Breast epithelium (tissue), 4 donors: ENCODE measurements around the gene BARHL1. TPM values are rescaled to one million over a fixed set of nuclear protein-coding genes. Genes with fewer than 3 reads are reported as not detected.

Experiments
- DNase-seq, 2 donors: peaks; one replicate each; pipeline ENCODE4 v3.0.0-alpha.2; 2019; ENCODE audit warnings: low spot score in 2 of 2
- H3K27ac ChIP-seq, 2 donors: fragments of 200-600 bp; sonication (generic) in 1 of 2; one replicate each; pipeline ENCODE4 v1.5.1; 2016 to 2019; ENCODE audit warnings: mild to moderate bottlenecking in 1 of 2
- H3K27me3 ChIP-seq, 2 donors: fragments of 200-600 bp; sonication (generic) in 1 of 2; one replicate each; pipeline versions ENCODE4 v1.5.1 to v1.6.0; 2017 to 2019; ENCODE audit warnings: control low read depth in 1 of 2, mild to moderate bottlenecking in 1 of 2
- H3K36me3 ChIP-seq: fragments of 200-600 bp; one replicate; pipeline ENCODE4 v1.5.1; 2019
- H3K4me1 ChIP-seq, 2 donors: fragments of 200-600 bp; sonication (generic); one replicate each; pipeline ENCODE4 v1.5.1; 2016 to 2019; ENCODE audit warnings: control low read depth in 1 of 2
- H3K4me3 ChIP-seq, 3 donors: fragments of 200-600 bp; sonication (generic); 1 replicate in 2 of 3; 2 replicates in 1 of 3; pipeline ENCODE4 v1.5.1; 2016 to 2019; ENCODE audit warnings: mild to moderate bottlenecking in 3 of 3, moderate library complexity in 2 of 3
- H3K9me3 ChIP-seq, 2 donors: fragments of 200-600 bp; sonication (generic) in 1 of 2; one replicate each; pipeline ENCODE4 v1.5.1; 2016 to 2019; ENCODE audit warnings: control low read depth in 1 of 2
- POLR2A ChIP-seq: fragments of 450-650 bp; IDR thresholded peaks from one replicate; pipeline ENCODE4 v1.6.1; 2016; ENCODE audit warnings: antibody characterized with exemption, mild to moderate bottlenecking, moderate library complexity
- POLR2AphosphoS5 ChIP-seq, 3 donors: sonication (generic); formaldehyde crosslinking; IDR thresholded peaks; one replicate each; pipeline ENCODE4 v1.6.1; 2017; ENCODE audit warnings: antibody characterized with exemption in 3 of 3
- intact Hi-C: fragments of 100-400 bp; cut with DNase I; formaldehyde crosslinking; loops from one replicate; pipeline ENCODE4 v1.15.1; 2023; ENCODE audit warnings: low total_unique reads
- total RNA-seq, 3 donors: library from RNA; depleted of rRNA; stranded (reverse); fragments of >200 nt; gene quantifications; one replicate each; pipeline ENCODE4 v1.1.0, GENCODE V29; 2016
- TF ChIP-seq, protein P1 (sequence below), 3 donors: fragments of 450-650 bp; IDR thresholded peaks; one replicate each; pipeline ENCODE4 v1.5.1; 2016 to 2017; ENCODE audit warnings: antibody characterized with exemption in 3 of 3, mild to moderate bottlenecking in 3 of 3, moderate library complexity in 3 of 3

BARHL1 gene
- total RNA-seq, 3 donors from 2014 or later: not detected

DNA sequence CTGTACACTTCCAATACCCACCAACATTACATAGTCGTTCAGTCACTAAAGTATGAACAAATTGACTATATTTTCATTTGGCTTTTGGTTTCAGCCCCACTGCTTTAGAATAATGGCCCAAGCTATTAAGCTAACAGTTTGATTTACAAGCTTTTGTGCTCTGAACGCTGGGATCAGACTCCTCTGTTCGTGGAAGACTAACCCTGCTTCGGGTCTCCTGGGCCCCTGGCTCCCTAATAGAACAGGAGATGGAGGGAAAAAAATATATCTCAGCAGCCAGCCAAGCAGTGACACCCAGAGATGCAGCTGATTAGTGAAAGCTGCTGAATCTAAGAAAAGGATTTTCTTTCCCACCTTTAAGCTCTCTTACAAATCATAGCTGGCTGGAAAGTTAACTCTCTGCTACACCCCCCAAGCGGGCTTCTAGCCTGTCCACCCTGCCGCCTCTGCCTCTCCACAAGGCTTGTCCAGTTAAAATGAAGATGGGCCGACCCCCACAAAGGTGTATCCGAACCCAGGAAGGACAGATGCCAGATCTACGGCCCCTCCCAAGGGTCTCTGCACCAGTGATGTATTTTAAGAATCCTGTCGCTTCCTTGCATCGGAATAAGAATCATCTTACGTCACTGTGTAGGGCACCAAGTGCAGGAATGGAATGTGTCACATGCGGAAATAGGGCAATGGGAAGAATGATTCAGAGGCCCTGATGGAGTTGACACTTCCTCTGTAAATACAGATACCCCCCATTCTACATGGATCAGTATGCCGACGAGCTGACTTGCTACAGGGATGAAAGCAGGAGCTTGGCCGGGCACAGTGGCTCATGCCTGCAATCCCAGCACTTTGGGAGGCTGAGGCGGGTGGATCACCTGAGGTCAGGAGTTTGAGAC is 33.4 kb upstream of the BARHL1 start:
- Histone ChIP-seq H3K27ac (no peak overlapping the region), H3K4me1 (no peaks in the 10 kb centered on the region), H3K4me3 (no peak overlapping the region), H3K27me3 (peaks cover 0 to 7% of the 10 kb centered on the region in 2 donors), H3K9me3 (no peaks in the 10 kb centered on the region), H3K36me3 (no peaks in the 10 kb centered on the region)
- intact Hi-C loops: no loop called here
- no peak for DNase-seq
- TF ChIP-seq, protein P1, sequence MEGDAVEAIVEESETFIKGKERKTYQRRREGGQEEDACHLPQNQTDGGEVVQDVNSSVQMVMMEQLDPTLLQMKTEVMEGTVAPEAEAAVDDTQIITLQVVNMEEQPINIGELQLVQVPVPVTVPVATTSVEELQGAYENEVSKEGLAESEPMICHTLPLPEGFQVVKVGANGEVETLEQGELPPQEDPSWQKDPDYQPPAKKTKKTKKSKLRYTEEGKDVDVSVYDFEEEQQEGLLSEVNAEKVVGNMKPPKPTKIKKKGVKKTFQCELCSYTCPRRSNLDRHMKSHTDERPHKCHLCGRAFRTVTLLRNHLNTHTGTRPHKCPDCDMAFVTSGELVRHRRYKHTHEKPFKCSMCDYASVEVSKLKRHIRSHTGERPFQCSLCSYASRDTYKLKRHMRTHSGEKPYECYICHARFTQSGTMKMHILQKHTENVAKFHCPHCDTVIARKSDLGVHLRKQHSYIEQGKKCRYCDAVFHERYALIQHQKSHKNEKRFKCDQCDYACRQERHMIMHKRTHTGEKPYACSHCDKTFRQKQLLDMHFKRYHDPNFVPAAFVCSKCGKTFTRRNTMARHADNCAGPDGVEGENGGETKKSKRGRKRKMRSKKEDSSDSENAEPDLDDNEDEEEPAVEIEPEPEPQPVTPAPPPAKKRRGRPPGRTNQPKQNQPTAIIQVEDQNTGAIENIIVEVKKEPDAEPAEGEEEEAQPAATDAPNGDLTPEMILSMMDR (IDR thresholded peaks at IDR 0.05): no peak
- no peak for TF ChIP-seq POLR2A
- no peak for TF ChIP-seq POLR2AphosphoS5 (IDR thresholded peaks at IDR 0.05)

DNA sequence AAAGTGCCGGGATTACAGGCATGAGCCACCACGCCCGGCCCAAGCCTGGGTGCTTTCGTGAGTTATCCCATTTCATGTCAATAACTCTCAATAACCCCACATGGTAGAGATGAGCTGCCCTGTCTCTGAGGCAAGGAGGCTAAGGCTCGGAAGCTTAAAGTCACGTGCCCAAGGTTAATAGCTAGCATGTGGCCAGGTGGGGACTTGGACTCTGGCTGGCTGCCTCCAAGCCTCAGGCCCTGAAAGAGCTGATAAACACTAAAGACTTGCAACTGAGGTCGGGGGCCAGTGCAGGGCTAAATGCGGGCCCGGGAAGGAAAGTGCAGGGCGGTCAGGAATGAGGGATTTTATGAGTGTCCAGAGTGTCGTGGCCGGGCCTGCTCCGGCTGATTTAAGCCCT is 30.9 kb upstream of the BARHL1 start:
- DNase-seq: no peak
- Histone ChIP-seq H3K27ac (no peak overlapping the region), H3K36me3 (no peaks in the 10 kb centered on the region), H3K4me3 (no peak overlapping the region), H3K27me3 (peaks cover 0 to 13% of the 10 kb centered on the region in 2 donors), H3K4me1 (no peaks in the 10 kb centered on the region), H3K9me3 (no peaks in the 10 kb centered on the region)
- intact Hi-C loops: loop anchor here (2.0 to 5.0 kb wide), 2 partner anchors 65 to 764 kb away; no protein-coding TSS in a partner anchor
- TF ChIP-seq POLR2AphosphoS5 (IDR thresholded peaks at IDR 0.05): no peak
- TF ChIP-seq POLR2A: no peak
- TF ChIP-seq, protein P1 (IDR thresholded peaks at IDR 0.05): no peak

DNA sequence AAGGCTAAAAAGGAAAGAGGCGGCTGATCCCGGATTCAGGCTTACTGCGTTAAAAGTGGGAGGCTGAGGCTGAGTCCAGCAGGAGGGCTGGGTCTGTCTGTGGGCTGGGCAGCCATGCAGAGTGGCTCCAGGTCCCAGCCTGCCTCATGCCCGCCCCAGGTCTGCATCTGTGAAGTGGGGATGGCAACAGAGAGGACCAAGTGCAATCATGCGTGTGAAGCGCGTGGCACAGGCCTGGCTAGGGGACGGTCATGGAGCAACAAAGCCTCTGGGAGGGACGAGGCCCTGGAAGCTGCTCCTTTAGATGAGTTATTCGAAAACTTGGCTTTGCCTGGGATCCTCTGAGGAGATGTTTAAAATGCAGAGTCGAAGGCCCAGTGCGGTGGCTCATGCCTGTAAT is 30.4 kb upstream of the BARHL1 start:
- no peak for DNase-seq
- TF ChIP-seq POLR2AphosphoS5 (IDR thresholded peaks at IDR 0.05) (no peak), POLR2A (no peak)
- TF ChIP-seq, protein P1 (IDR thresholded peaks at IDR 0.05): no peak
- H3K9me3 ChIP-seq: no peaks in the 10 kb centered on the region
- intact Hi-C loops: loop anchor here (5.0 kb wide), 1 partner anchor 765 kb away; no protein-coding TSS in a partner anchor
- H3K36me3 ChIP-seq: no peaks in the 10 kb centered on the region
- no peak overlapping the region for H3K4me3 ChIP-seq
- H3K27me3 ChIP-seq: peaks cover 0 to 13% of the 10 kb centered on the region in 2 donors
- H3K27ac ChIP-seq: no peak overlapping the region
- H3K4me1 ChIP-seq: no peaks in the 10 kb centered on the region

DNA sequence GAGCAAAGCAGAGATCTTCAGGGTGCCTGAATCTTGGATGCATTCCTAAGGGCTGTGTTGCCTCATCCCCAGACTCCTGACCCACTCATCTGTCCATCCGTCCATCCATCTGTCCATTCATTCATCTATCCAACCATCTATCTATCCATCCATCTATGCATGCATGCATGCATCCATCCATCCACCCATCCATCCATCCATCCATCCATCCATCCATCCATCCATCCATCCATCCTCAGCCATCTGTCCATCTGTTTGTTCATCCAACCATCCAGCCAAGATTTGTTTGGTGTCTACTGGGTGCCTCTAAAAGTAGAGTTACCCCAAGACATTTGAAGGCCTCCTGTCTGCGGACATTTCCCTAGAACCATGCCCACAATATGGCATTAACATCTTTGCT is 27.7 kb upstream of the BARHL1 start:
- Histone ChIP-seq H3K27me3 (peaks cover 0 to 13% of the 10 kb centered on the region in 2 donors), H3K4me3 (no peak overlapping the region), H3K9me3 (no peaks in the 10 kb centered on the region), H3K36me3 (no peaks in the 10 kb centered on the region), H3K4me1 (no peaks in the 10 kb centered on the region), H3K27ac (no peak overlapping the region)
- TF ChIP-seq POLR2AphosphoS5 (IDR thresholded peaks at IDR 0.05) (no peak), POLR2A (no peak)
- TF ChIP-seq, protein P1 (IDR thresholded peaks at IDR 0.05): no peak
- no peak for DNase-seq
- intact Hi-C loops: loop anchor here (5.0 kb wide), 1 partner anchor 767 kb away; no protein-coding TSS in a partner anchor

DNA sequence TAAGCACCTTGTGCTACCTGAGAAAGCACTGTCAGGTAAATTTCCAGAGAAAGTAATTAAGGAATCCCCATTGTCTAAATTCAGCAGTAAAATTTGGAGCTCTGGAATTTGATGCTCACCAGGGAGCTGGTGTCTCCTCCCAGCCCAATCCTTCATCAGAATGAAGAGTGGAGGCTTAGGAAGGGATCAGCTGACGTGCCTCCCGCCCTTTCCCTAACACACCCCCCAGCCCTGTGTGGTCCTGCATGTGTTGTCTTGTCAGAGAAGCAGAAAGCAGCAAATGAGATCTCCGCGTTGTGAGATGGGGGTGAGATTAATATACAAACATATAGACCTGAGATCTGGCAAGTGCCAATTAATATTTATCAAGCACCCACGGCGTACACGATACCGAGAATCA is 26.9 kb upstream of the BARHL1 start:
- Histone ChIP-seq H3K27ac (no peak overlapping the region), H3K27me3 (peaks cover 0 to 13% of the 10 kb centered on the region in 2 donors), H3K4me3 (no peak overlapping the region), H3K4me1 (no peaks in the 10 kb centered on the region), H3K36me3 (no peaks in the 10 kb centered on the region), H3K9me3 (no peaks in the 10 kb centered on the region)
- no peak for DNase-seq
- TF ChIP-seq POLR2A: no peak
- TF ChIP-seq, protein P1 (IDR thresholded peaks at IDR 0.05): no peak
- TF ChIP-seq POLR2AphosphoS5 (IDR thresholded peaks at IDR 0.05): no peak
- intact Hi-C loops: no loop called here
